GM18507 (cell line): ENCODE data around the gene PAFAH2.
A peak's percentile ranks its signal among the peaks of the same experiment; 100 is the strongest.
"Not testable (repeated sequence)": the region's sequence is repeated elsewhere in the genome, so short reads cannot be mapped to it uniquely, and the experiment has no call there.

Experiments used
- DNase-seq: peaks from one replicate; pipeline ENCODE4 v3.0.0; 2011; ENCODE audit warnings: low read depth; ENCODE audit not compliant: insufficient read length; ENCODE audit errors: extremely low spot score
- FAIRE-seq: peaks from 2 replicates; lab custom pipeline; 2011; peaks lifted over from hg19 to GRCh38; lab: Jason Lieb, UNC

PAFAH2 gene

GRCh38 chr1:25990702-25991395 lies 7.0 kb downstream of the PAFAH2 start:
- no peak for FAIRE-seq

GRCh38 chr1:25990251-25990650 lies 7.6 kb downstream of the PAFAH2 start:
- no peak for FAIRE-seq
- DNase-seq, result no peak

More at GRCh38 chr1:25990702-25991395, 7.0 kb downstream of the PAFAH2 start:
- DNase-seq, result no peak

GRCh38 chr1:25989440-25990234 lies 8.2 kb downstream of the PAFAH2 start:
- no peak for FAIRE-seq
- DNase-seq, result no peak

GRCh38 chr1:25987951-25988350 lies 9.9 kb downstream of the PAFAH2 start:
- FAIRE-seq (no peak), DNase-seq (no peak)

GRCh38 chr1:25986773-25987172 lies 11.1 kb downstream of the PAFAH2 start:
- FAIRE-seq, result not testable (repeated sequence)

GRCh38 chr1:25985670-25986069 lies 12.2 kb downstream of the PAFAH2 start:
- no peak for FAIRE-seq

More at GRCh38 chr1:25986773-25987172, 11.1 kb downstream of the PAFAH2 start:
- not testable (repeated sequence) for DNase-seq

GRCh38 chr1:25985171-25985570 lies 12.7 kb downstream of the PAFAH2 start:
- no peak for DNase-seq
- FAIRE-seq, result no peak

More at GRCh38 chr1:25985670-25986069, 12.2 kb downstream of the PAFAH2 start:
- no peak for DNase-seq

GRCh38 chr1:25979210-25979609 lies 18.7 kb downstream of the PAFAH2 start:
- no peak for FAIRE-seq
- DNase-seq, result no peak

- DNase-seq, result no peak
- FAIRE-seq, result no peak
Measured at GRCh38 chr1:25978403-25978802, 19.5 kb downstream of the PAFAH2 start.

- DNase-seq (no peak), FAIRE-seq (no peak)
Measured at GRCh38 chr1:25977801-25978200, 20.1 kb downstream of the PAFAH2 start.

GRCh38 chr1:25973610-25974321 lies 24.1 kb downstream of the PAFAH2 start:
- FAIRE-seq (no peak), DNase-seq (no peak)

- FAIRE-seq (no peak), DNase-seq (no peak)
Measured at GRCh38 chr1:25971811-25972180, 26.1 kb downstream of the PAFAH2 start.

GRCh38 chr1:25971066-25971810 lies 26.6 kb downstream of the PAFAH2 start:
- DNase-seq, result peak; percentile 5
- FAIRE-seq, result peak; percentile 84

GRCh38 chr1:25967308-25967707 lies 30.6 kb downstream of the PAFAH2 start:
- no peak for FAIRE-seq
- DNase-seq, result no peak

GRCh38 chr1:25959611-25960010 lies 38.3 kb downstream of the PAFAH2 start:
- DNase-seq (no peak), FAIRE-seq (no peak)

- FAIRE-seq, result no peak
- DNase-seq, result no peak
Measured at GRCh38 chr1:25958465-25958864, 39.4 kb downstream of the PAFAH2 start.

- FAIRE-seq (no peak), DNase-seq (no peak)
Measured at GRCh38 chr1:25955553-25955952, 42.3 kb downstream of the PAFAH2 start.

GRCh38 chr1:25954282-25954938 lies 43.5 kb downstream of the PAFAH2 start:
- DNase-seq (no peak), FAIRE-seq (no peak)

- no peak for DNase-seq
Measured at GRCh38 chr1:25952841-25953401, 44.9 kb downstream of the PAFAH2 start.

More at GRCh38 chr1:25952841-25953401, 44.9 kb downstream of the PAFAH2 start:
- no peak for FAIRE-seq
